Measurements from ENCODE around the gene DDX23. TPM values are rescaled to one million over a fixed set of nuclear protein-coding genes. Genes with fewer than 3 reads are reported as not detected.

DDX23 gene
- total RNA-seq, 1 donor, result 53.6 TPM

DNA sequence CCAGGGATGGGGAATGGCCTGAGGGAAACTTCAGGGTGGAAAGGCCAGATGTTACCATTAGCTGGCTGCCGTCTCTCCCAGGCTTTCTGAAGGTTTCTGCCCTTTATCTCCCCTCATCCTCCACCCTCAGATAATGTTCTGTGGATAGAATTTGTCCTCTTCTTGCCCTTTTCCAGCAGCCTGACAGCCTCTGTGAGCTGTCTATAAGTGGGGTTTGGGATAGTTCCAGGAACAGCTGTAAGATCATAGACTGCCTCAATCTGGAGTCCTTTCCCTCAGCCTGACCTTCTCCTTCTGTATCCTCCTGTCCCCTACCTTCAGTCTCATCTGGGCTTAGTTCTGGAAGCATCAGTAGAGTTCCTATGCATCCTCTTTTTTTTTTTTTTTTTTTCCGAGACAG is 16.5 kb upstream of the DDX23 start:
- Histone ChIP-seq H3K27me3 (ENCODE audit: insufficient read depth, low read length) (peaks cover 20% of the 10 kb centered on the region), H4K20me1 (ENCODE audit: insufficient read depth, low read length) (no peaks in the 10 kb centered on the region), H3K36me3 (ENCODE audit: insufficient read depth, low read length) (no peaks in the 10 kb centered on the region), H3K27ac (ENCODE audit: low read depth, low read length) (no peak overlapping the region), H3K9me3 (ENCODE audit: low read depth, low read length) (no peaks in the 10 kb centered on the region), H3K4me1 (ENCODE audit: insufficient read depth, low read length) (peaks cover 10% of the 10 kb centered on the region), H2AFZ (ENCODE audit: low read length) (peak overlapping the region; percentile 31), H3K4me2 (ENCODE audit: insufficient read depth, low read length) (no peak overlapping the region), H3K79me2 (ENCODE audit: insufficient read depth, low read length) (no peaks in the 10 kb centered on the region), H3K4me3 (ENCODE audit: insufficient read depth, low read length) (no peak overlapping the region)
- TF ChIP-seq, protein P1, sequence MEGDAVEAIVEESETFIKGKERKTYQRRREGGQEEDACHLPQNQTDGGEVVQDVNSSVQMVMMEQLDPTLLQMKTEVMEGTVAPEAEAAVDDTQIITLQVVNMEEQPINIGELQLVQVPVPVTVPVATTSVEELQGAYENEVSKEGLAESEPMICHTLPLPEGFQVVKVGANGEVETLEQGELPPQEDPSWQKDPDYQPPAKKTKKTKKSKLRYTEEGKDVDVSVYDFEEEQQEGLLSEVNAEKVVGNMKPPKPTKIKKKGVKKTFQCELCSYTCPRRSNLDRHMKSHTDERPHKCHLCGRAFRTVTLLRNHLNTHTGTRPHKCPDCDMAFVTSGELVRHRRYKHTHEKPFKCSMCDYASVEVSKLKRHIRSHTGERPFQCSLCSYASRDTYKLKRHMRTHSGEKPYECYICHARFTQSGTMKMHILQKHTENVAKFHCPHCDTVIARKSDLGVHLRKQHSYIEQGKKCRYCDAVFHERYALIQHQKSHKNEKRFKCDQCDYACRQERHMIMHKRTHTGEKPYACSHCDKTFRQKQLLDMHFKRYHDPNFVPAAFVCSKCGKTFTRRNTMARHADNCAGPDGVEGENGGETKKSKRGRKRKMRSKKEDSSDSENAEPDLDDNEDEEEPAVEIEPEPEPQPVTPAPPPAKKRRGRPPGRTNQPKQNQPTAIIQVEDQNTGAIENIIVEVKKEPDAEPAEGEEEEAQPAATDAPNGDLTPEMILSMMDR (IDR thresholded peaks at IDR 0.05; ENCODE audit: extremely low read depth, low read depth, low read length), result no peak
- no peak for DNase-seq (ENCODE audit: insufficient read length, low spot score, missing footprints)

DNA sequence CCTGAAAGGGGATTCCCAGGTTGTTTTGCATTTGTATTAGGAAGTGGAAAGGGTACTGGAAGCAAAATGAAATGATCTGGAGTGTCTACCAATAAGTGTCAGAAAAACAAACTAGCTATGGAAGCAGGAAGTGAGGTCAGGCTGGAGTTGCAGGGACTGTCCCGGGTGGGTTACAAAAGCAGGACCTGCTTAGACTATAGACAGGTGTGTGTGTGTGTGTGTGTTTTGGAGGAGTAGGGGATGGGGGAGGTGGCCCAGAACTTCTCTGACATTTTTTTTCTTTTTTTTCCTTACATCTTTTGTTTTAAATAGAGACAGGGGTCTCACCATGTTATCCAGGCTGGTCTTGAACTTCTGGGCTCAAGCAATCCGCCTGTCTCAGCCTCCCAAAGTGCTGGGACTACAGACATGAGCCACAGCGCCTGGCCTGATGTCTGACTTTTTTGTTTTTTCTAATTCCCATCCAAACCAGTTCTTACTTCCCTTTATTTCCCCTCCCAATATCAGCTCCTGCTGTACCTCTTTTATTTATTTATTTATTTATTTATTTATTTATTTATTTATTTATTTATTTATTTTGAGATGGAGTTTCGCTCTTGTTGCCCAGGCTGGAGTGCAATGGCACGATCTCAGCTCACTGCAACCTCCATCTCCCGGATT is 14.2 kb upstream of the DDX23 start:
- Histone ChIP-seq H4K20me1 (ENCODE audit: insufficient read depth, low read length) (no peaks in the 10 kb centered on the region), H2AFZ (ENCODE audit: low read length) (peak overlapping the region; percentile 99), H3K4me2 (ENCODE audit: insufficient read depth, low read length) (peak overlapping the region; percentile 97), H3K27me3 (ENCODE audit: insufficient read depth, low read length) (peaks cover 33% of the 10 kb centered on the region), H3K9me3 (ENCODE audit: low read depth, low read length) (no peaks in the 10 kb centered on the region), H3K36me3 (ENCODE audit: insufficient read depth, low read length) (no peaks in the 10 kb centered on the region), H3K4me1 (ENCODE audit: insufficient read depth, low read length) (peaks cover 7% of the 10 kb centered on the region), H3K79me2 (ENCODE audit: insufficient read depth, low read length) (no peaks in the 10 kb centered on the region), H3K27ac (ENCODE audit: low read depth, low read length) (no peak overlapping the region), H3K4me3 (ENCODE audit: insufficient read depth, low read length) (peak overlapping the region; percentile 85)
- DNase-seq (ENCODE audit: insufficient read length, low spot score, missing footprints), result no peak
- TF ChIP-seq, protein P1 (IDR thresholded peaks at IDR 0.05; ENCODE audit: extremely low read depth, low read depth, low read length), result no peak

GRCh38 chr12:48865281-48866051 is 13.5 kb upstream of the DDX23 start, which contains the start of gene RND1:
Gene RND1, minus strand, starts transcription at chr12:48865870. Its CDS starts 103 bp downstream, at chr12:48865767.
- Histone ChIP-seq H2AFZ (ENCODE audit: low read length) (peak within 1 kb of the TSS; percentile 99), H3K9me3 (ENCODE audit: low read depth, low read length) (no peaks in the 10 kb centered on the region), H4K20me1 (ENCODE audit: insufficient read depth, low read length) (no peaks in the 10 kb centered on the region), H3K27ac (ENCODE audit: low read depth, low read length) (no peak within 1 kb of the TSS), H3K4me1 (ENCODE audit: insufficient read depth, low read length) (peaks cover 7% of the 10 kb centered on the region), H3K27me3 (ENCODE audit: insufficient read depth, low read length) (peaks cover 33% of the 10 kb centered on the region), H3K36me3 (ENCODE audit: insufficient read depth, low read length) (no peaks in the 10 kb centered on the region), H3K4me3 (ENCODE audit: insufficient read depth, low read length) (peak within 1 kb of the TSS; percentile 85), H3K4me2 (ENCODE audit: insufficient read depth, low read length) (peak within 1 kb of the TSS; percentile 97), H3K79me2 (ENCODE audit: insufficient read depth, low read length) (no peaks in the 10 kb centered on the region)
- TF ChIP-seq, protein P1 (IDR thresholded peaks at IDR 0.05; ENCODE audit: extremely low read depth, low read depth, low read length), result no peak
- peak; percentile 97 for DNase-seq (ENCODE audit: insufficient read length, low spot score, missing footprints)

DNA sequence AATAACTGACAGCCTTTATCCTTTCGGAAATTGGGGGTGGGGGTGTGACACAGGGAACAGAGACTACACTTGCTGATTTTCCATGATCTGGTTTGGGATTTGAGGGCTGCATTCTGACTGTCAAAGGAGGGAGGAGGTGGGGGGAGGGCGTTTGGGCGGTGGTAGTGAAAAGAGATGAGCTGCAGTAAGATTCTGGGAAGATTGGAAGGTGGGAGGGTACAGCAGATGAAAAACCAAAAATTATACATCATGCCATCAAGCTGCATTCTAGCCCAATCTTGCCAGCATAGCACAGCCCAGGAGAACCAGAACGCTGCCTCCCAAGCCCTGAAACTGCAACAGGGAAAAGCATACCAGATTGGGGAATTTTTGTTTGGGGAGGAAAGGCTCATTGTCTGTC is 11.3 kb upstream of the DDX23 start:
- Histone ChIP-seq H3K27me3 (ENCODE audit: insufficient read depth, low read length) (peaks cover 33% of the 10 kb centered on the region), H3K4me2 (ENCODE audit: insufficient read depth, low read length) (no peak overlapping the region), H4K20me1 (ENCODE audit: insufficient read depth, low read length) (no peaks in the 10 kb centered on the region), H3K27ac (ENCODE audit: low read depth, low read length) (no peak overlapping the region), H3K4me3 (ENCODE audit: insufficient read depth, low read length) (no peak overlapping the region), H3K9me3 (ENCODE audit: low read depth, low read length) (no peaks in the 10 kb centered on the region), H3K79me2 (ENCODE audit: insufficient read depth, low read length) (no peaks in the 10 kb centered on the region), H3K4me1 (ENCODE audit: insufficient read depth, low read length) (peaks cover 7% of the 10 kb centered on the region), H2AFZ (ENCODE audit: low read length) (no peak overlapping the region), H3K36me3 (ENCODE audit: insufficient read depth, low read length) (no peaks in the 10 kb centered on the region)
- TF ChIP-seq, protein P1 (IDR thresholded peaks at IDR 0.05; ENCODE audit: extremely low read depth, low read depth, low read length), result no peak
- peak; percentile 38 for DNase-seq (ENCODE audit: insufficient read length, low spot score, missing footprints)

Measured in osteoblast (primary cell).